GM21576 (cell line): Measurements from ENCODE around the gene KNL1.
"Not testable (repeated sequence)": the region's sequence is repeated elsewhere in the genome, so short reads cannot be mapped to it uniquely, and the experiment has no call there.

ENCODE experiments used
- ATAC-seq: cut with Tn5 transposase; IDR thresholded peaks from one replicate; pipeline ENCODE4 v1.9.1; 2021; ENCODE audit warnings: mild to moderate bottlenecking, moderate library complexity; ENCODE audit not compliant: unreplicated experiment

KNL1 gene

DNA sequence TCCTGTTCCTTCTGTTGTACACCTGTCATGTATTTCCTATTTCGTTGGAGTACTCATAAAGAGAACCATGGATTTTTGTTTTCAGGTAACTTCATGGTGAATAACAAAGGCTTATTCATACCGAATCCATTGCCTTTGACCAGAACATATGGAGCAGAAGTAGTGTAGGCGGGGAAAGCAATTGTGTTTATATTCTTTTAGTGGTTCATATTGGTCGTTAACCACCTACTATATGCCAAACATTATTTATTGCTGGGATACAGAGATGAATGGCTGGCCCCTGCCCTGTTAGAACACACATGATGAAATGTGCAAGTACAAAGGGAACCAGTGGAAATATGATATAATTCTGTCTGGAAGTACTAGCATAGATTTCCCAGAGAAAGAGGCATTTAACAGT is 15.2 kb upstream of the KNL1 start:
- no peak for ATAC-seq

DNA sequence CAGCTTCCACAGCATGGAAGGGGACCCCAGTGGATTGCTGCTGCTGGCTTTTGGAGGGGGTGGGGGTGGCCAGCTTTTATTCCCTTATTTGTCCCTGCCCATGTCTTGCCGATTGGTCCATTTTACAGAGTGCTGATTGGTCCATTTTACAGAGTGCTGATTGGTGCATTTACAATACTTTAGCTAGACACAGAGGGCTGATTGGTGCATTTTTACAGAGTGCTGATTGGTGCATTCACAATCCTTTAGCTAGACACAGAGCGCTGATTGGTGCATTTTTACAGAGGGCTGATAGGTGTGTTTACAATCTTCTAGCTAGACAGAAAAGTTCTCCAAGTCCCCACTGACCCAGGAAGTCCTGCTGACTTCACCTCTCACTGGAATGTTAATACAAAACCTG is 12.3 kb upstream of the KNL1 start:
- not testable (repeated sequence) for ATAC-seq

DNA sequence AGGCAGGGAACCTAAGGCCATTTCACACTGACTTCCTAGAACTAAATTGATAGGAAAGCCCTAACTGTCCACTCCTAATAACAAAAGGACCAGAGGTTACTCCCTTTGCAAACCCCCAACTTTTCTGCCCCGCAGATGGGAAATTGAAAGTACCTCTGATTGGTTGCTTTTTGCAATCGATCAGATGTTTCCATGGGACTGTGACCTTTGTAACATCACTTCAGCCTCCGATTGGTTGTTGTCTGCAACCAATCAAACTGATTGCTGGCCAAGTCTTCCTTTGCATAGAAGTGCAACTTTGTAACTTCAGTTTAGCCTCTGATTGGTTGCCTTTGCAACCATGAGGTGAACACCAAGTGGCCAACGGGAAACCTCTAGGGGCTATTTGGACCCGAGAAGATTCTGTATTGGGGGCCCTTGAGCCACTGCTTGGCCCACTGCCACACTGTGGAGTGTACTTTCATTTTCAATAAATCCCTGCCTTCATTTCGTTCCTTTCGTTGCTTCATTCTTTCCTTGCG is 11.3 kb upstream of the KNL1 start:
- ATAC-seq = no peak

DNA sequence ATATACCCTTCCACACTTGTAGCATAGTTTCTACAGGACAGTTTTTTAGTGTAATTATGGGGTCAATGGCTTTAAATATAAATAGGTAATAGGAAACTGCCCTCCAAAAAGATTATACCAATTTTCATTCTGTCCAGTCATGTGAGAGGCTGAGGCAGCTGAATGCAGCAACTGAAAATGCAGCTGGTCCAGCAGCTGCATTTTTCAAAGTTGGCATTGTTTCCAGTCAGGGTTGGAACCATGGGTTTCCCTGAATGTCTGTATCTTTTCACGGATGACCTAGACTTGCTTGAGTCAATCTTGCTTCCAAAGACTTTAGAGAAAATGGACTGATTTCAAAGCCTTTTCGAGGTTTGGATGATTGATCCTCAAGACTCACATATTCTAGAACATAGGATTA is 9.9 kb upstream of the KNL1 start:
- no peak for ATAC-seq

DNA sequence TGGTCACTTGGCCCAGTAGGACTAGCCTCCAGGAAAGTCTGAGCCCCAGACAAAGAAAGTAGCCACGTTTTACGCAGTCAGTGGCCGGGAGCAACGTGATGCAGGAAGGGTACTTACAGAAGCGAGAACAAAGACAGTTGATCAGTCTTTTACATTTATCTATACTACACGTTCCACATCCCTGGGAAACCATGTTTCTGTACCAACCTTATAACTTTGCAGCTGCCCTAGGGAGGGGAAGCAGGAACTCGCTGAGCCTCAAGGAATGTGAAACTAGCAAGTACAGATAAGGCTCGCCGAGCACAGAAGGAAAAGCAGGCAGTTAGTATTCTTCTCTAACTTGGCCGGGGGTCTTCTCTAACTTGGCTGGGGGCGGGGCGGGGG is 3.4 kb upstream of the KNL1 start:
- no peak for ATAC-seq

DNA sequence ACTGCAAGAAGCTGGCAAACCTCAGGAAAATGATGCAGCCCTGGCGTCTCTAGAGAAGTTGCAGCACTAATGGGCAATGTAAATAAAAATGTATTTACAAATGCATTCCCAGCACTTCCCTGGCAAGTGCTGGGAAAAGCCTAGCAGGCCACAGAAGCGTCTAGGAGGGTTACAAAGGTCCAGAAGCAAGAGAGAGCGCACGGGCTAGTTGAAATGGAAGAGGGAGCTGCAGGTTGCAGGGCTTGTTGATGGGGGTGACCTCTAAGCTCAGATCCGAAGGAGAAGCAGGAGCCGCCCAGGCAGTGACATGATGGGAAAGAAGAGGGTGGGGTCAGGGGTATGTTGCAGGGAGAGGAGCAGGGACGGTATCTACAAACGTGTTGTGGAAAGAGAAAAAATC is 2.7 kb upstream of the KNL1 start:
- ATAC-seq = no peak

DNA sequence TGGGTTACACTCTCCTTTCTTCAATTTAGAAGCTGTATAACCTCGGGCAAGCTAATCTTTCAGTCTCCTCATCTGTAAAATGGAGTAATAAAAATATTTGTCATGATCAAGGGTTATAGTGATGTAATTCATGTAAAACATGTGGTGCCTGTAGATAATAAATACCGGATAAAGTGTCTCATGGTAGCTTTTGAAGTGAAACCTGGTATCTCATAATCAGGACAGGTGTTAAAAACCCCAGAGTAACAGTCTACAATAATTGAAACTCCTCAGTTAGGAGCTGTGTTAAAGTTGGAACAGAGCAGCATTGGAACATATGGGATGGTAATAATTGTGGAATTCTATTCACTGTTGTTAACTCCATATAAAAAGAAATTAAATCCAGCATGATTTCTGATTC is 884 bp upstream of the KNL1 start:
- no peak for ATAC-seq

DNA sequence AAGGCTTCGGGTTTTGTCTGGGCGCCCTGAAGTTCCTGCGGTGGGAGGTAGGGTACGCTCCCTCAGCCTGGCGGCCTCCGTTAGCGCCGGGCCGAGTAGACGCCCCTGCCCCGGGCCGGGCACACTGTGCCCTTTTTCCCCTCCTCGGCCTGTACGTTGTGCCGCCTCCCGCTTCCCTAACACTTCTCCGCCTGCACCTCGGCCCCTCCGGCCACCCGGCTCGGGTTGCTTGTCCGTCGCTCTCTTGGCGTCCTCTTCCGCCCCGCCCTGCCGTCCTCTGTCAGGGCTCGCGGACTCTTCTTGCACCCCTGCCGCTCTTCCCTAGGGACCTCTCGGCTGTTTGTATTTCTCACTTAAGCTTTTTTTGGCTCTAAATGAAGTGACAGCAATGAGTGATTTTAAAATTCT is 384 bp downstream of the KNL1 start:
- peak; percentile 36 for ATAC-seq

DNA sequence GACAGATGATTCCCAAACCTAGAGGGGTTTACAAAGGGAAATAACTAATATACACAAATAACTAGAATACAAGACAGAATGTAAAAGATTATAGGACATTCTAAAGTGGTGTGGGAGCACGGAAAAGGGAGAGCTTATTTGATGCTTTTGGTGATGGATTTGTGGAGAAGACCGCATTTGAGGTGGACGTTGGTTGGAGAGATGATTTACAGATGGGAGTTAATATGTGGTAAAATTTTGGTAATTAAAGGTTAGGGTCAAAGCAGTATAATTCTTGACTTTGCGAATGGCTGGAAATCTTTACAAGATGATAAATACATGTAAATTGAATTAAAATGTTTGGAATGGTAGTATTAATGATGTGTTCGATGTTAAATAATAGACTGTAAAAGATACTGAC is 1.2 kb downstream of the KNL1 start:
- no peak for ATAC-seq

DNA sequence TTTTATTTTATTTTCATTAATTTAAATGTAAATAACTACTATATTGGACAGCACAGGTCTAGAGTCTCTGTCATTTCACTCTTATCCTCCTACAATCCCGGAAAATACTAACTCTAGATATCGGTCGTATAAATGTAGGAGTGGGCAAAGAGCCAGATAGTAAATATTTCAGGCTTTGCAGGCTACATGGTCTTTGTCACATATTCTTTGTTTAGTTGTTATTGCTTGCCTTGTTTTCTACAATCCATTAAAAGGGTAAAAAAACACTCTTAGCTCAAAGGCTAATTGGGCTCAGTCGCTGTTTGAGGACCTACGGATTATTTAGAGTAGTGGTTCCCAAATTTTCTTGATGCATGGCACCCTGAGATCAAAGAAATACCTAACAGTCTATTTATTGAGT is 1.7 kb downstream of the KNL1 start:
- no peak for ATAC-seq

DNA sequence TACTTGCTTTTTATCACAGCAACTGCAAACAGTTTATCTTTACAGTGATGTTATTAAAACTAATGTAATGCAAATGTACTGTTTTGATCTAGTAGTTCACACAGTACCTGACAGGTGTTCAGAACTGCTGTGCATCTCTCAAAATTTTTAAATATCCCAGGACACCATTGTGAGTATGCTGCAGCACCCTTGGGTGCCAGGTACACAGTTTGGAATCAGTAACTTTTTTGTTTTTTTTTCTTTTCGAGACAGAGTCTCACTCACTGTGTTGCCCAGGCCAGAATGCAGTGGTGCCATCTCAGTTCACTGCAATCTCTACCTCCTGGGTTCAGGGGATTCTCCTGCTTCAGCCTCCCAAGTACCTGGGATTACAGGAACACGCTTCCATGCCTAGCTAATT is 3.0 kb downstream of the KNL1 start:
- ATAC-seq = no peak

DNA sequence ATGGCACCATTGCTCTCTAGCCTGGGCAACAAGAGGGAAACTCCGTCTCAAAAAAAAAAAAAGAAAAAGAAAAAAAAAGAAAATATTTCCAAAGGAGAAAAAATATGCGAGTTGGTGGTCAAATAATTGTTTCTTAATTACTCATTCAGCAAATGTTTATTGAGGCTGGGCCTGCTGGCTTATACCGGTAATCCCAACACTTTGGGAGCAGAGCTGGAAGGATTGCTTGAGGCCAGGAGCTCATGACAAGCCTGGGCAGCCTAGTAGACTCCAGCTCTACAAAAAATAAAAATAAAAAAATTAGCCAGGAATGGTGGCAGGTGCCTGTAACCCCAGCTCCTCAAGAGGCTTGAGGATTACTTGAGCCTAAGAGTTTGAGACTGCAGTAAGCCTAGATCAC is 4.1 kb downstream of the KNL1 start:
- ATAC-seq = no peak

DNA sequence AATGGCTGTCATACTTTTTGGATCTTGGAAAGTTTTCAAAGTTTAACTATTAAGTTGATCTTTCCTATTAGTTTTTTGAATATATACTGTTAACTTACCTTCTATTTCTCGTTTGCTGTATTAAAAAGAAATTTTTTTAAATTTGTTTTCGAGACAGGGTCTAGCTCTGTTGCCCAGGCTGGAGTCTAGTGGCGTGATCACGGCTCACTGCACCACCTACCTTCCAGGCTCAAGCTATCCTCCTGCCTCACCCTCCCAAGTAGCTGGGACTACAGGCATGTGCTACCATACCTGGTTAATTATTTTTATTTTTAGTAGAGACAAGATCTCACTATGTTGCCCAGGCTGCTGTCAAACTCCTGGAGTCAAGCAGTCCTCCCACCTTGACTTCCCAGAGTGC is 4.6 kb downstream of the KNL1 start:
- ATAC-seq = no peak

DNA sequence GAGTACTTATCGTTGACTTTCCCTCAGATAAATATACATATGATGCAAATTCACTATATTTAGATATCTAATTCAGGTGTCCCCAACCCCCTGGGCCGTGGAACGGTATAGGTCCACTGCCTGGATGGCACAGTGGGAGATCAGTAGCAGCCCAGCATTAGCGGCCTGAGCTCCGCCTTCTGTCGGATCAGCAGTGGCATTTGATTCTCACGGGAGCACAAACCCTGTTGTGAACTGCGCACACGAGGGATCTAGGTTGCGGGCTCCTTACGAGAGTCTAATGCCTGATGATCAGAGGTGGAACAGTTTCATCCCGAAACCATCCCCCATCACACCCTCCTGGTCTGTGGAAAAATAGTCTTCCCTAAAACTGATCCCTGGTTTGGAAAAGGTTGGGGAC is 6.9 kb downstream of the KNL1 start:
- no peak for ATAC-seq

DNA sequence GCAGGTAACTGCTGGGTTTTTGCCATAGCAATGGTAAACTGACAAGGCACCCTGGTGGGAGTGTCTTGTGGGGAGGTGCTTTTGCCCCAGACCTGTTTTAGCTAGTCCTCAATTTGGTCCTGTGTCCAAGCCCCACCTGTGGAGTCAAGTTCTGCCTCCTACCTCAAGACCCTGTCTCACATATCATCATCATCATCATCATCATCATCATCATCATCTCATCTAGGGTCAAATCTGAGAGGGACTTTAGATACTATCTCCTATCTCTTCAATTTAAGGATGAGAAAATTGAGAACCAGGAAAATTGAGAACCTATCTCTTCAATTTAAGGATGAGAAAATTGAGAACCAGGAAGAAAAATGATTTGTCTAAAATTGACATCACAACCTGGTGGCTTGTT is 9.9 kb downstream of the KNL1 start:
- ATAC-seq = no peak

DNA sequence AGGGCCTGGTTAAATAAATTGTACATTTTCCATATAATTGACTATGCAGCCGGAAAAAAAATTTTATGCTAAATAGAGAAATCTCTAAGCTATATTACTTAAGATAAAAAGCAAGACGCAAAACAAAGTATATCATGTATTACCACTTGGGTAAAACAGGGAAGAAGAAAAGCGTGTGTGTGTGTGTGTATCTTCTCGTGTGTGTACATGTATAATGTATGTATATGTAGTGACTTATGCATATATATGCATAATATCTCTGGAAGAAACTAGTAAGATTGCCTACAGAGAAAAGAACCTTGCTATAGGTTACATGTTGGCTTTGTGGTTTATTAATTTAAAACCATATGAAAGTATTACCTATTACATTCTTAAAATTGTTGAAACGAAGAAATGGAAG is 19.0 kb downstream of the KNL1 start:
- no peak for ATAC-seq

DNA sequence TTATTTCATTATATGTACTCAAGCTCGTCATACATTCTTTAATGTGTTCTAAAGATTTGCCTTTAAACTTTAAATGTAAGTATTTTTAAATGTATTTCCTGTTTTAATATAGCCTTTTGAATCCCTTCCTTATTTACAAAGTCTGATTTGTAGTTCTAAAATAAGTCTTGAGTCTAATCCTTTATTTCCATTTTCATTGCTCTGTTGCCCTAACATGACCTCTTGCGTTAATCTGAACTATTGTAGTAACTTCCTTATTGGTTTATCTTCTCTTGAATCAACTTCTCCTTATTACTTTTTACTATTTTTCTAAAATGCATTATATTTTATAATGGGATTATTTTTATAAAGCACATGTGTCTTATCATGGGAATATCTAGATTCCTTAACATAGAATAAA is 24.0 kb downstream of the KNL1 start:
- no peak for ATAC-seq

DNA sequence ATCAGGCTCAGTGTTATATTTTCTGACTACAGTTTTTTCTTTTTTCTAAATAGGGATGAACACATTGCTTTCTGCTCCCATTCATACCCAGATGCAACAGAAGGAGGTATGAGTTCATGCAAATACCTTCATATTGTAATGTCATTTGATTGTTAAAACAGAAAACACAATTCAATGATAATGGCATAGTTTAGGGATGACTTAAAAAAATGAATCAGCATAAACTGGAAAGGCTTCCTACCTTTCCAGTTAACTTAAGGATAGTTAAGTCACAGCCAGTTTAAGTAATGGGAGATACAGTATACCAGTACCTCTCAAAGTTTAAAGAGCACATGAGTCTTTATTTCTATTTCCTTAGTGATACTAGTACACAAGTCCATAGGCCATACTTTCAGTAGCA is 24.9 kb downstream of the KNL1 start:
- ATAC-seq = no peak

DNA sequence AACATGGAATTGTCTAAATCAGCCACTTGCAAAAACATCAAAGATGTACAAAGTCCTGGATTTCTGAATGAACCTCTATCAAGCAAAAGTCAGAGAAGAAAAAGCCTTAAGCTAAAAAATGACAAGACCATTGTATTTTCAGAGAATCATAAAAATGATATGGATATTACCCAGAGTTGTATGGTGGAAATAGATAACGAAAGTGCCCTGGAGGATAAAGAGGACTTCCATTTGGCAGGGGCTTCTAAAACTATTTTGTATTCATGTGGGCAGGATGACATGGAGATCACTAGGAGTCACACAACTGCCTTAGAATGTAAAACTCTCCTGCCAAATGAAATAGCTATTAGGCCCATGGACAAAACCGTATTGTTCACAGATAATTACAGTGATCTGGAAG is 29.3 kb downstream of the KNL1 start:
- ATAC-seq = no peak

DNA sequence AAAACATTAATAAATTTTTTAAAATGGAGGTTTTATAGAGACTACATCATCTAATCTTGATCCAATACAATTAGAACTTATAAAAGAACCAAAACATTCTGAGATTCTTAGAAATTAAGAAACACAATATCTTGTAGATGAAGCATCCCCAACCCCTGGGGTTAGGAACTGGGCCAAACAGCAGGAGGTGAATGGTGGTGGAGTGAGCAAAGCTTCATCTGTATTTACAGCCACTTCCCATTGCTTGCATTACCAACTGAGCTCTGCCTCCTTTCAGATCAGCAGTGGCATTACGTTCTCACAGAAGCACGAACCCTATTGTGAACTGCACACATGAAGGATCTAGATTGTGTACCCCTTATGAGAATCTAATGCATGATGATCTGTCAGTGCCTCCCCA is 36.3 kb downstream of the KNL1 start:
- no peak for ATAC-seq

DNA sequence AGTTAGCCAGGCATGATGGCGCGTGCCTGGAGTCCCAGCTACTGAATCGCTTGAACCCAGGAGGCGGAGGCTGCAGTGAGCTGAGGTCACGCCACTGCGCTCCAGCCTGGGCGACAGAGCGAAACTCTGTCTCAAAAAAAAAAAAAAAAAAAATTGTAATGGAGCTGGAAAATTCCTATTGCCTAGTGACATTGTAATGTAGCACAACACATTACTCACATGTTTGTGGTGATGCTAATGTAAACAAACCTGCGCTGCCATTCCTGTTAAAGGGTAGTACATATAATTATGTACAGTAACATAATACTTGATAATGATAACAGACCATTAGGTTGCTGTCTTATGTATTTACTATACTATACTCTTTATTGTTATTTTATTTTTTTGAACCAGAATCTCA is 39.1 kb downstream of the KNL1 start:
- ATAC-seq = no peak

DNA sequence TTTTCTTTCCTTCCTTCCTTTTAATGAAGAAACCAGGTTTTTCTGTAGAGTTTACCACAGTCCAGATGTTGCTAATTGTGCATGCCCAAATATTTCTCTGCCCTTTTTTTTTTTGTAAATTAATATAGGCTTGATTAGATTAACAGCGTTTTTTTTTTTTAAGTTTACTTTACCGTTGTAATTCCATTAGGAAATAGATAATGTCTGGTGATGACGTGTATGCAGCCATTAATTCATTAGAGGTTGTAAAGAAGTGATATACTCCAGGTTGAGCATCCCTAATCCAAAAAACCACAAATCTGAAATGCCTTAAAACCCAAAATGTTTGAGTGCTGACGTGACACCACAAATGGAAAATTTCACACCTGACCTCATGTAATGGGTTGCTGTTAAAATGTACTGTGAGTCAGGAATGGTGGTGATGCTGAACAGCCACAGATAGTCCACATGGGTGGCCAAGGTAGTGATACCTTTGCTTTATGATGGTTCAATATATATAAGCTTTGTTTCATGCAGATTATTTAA is 43.2 kb downstream of the KNL1 start:
- no peak for ATAC-seq

DNA sequence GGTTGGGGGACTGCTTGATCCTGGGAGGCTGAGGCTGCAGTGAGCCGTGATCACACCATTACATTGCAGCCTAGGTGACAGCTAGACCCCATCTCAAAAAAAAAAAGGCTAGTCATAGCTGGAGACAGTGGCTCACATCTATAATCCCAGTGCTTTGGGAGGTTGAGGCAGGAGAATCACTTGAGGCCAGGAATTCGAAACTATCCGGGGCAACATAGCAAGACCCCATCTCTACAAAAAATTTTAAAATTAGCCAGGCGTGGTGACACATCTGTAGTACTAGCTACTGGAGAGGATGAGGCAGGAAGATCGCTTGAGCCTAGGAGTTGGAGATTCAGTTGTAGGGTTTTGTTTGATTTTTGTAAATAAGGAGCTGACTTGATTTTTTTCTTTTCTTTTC is 45.6 kb downstream of the KNL1 start:
- no peak for ATAC-seq

DNA sequence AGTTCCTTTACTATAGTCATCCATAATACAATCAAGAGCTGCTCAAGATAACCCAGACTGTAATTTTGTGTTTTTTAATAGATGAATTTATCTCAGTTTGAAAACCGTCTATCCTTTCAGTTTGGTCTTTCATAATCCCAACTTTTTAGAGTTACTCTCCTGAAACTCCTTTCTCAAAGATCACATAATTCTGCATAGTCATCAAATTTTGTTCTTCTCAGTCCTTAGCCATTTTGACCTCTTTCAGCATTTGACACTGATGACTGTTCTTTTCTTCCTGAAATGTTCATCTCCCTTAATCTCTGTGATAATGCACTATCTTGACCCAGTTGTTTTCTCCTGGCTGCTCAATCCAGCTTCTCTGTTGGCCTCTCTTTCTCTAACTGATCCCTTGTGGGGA is 53.5 kb downstream of the KNL1 start:
- no peak for ATAC-seq
